Stomach smooth muscle (tissue), 2 donors: ENCODE data around the gene LMX1A.

Source experiments
- H3K27ac ChIP-seq: one replicate; pipeline ENCODE4 v1.7.0; 2013; ENCODE audit warnings: mild to moderate bottlenecking, low read length, inconsistent platforms
- H3K27me3 ChIP-seq, 2 donors: one replicate each; pipeline ENCODE4 v1.7.0; 2013; ENCODE audit warnings: low read length in 2 of 2; ENCODE audit not compliant: insufficient read depth in 2 of 2, control insufficient read depth in 1 of 2
- H3K36me3 ChIP-seq, 2 donors: one replicate each; pipeline ENCODE4 v1.7.0; 2013; ENCODE audit warnings: low read length in 2 of 2; ENCODE audit not compliant: control insufficient read depth in 2 of 2, insufficient read depth in 2 of 2
- H3K4me1 ChIP-seq: one replicate; pipeline ENCODE4 v1.7.0; 2013; ENCODE audit warnings: low read length; ENCODE audit not compliant: control insufficient read depth, insufficient read depth
- H3K4me3 ChIP-seq, 2 donors: one replicate each; pipeline ENCODE4 v1.7.0; 2013; ENCODE audit warnings: low read length in 2 of 2
- H3K9ac ChIP-seq, 2 donors: one replicate each; pipeline ENCODE4 v1.7.0; 2013; ENCODE audit warnings: low read length in 2 of 2, mild to moderate bottlenecking in 1 of 2
- H3K9me3 ChIP-seq, 2 donors: one replicate each; pipeline ENCODE4 v1.7.0; 2013; ENCODE audit warnings: low read length in 2 of 2; ENCODE audit not compliant: control insufficient read depth in 2 of 2
- donor health status: healthy.
- donor health status: Pancreatic carcinoma.

LMX1A gene

DNA sequence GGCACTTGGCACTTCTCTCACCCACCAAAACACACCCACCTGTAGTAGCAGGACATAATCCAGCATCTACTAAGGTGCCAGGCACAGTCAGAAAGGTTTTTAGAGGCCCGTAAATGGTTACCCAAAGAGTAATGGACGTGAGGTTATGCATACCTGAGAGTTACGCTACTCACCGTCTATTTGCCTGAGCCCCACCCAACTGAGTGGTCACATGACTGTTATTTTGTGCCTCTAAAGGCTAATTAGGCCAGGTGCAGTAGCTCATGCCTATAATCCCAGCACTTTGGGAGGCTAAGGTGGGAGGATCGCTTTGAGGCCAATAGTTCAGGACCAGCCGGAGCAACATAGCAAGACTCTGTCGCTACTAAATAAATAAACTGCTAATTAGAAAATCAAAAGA, 11.0 kb downstream of the LMX1A start:
- Histone ChIP-seq H3K4me3 (no peak overlapping the region), H3K36me3 (no peaks in the 10 kb centered on the region), H3K4me1 (no peaks in the 10 kb centered on the region), H3K27ac (no peak overlapping the region), H3K9ac (no peak overlapping the region), H3K9me3 (peaks cover 0 to 3% of the 10 kb centered on the region in 2 donors), H3K27me3 (peaks cover 33 to 52% of the 10 kb centered on the region in 2 donors)

DNA sequence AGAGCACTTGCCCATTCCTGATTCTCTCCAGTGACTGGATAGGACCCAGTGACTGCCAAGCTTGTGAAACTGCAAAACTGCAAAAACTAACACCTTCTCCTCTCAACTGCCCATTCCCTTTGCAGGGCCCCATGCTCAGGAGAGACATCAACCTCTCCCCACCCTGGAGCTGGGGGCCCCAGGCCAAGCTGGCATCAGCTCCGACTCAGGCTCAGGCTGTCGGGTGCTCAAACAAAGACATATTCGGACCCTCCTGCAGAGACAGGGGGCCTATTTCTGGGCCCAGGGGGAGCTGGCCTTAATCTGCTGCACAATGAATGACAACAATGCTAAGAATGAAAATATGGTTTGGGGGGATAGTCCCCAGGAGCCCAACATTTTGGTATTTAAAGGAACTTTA, 11.8 kb downstream of the LMX1A start:
- peaks cover 32 to 45% of the 10 kb centered on the region in 2 donors for H3K27me3 ChIP-seq
- no peak overlapping the region for H3K9ac ChIP-seq
- no peak overlapping the region for H3K4me3 ChIP-seq
- peaks cover 0 to 3% of the 10 kb centered on the region in 2 donors for H3K9me3 ChIP-seq
- no peaks in the 10 kb centered on the region for H3K4me1 ChIP-seq
- no peak overlapping the region for H3K27ac ChIP-seq
- no peaks in the 10 kb centered on the region for H3K36me3 ChIP-seq

GRCh38 chr1:165344198-165344597, 12.3 kb downstream of the LMX1A start:
- Histone ChIP-seq H3K9ac (no peak overlapping the region), H3K27me3 (peaks cover 32 to 40% of the 10 kb centered on the region in 2 donors), H3K9me3 (peaks cover 0 to 3% of the 10 kb centered on the region in 2 donors), H3K36me3 (no peaks in the 10 kb centered on the region), H3K4me3 (no peak overlapping the region), H3K27ac (no peak overlapping the region), H3K4me1 (no peaks in the 10 kb centered on the region)

DNA sequence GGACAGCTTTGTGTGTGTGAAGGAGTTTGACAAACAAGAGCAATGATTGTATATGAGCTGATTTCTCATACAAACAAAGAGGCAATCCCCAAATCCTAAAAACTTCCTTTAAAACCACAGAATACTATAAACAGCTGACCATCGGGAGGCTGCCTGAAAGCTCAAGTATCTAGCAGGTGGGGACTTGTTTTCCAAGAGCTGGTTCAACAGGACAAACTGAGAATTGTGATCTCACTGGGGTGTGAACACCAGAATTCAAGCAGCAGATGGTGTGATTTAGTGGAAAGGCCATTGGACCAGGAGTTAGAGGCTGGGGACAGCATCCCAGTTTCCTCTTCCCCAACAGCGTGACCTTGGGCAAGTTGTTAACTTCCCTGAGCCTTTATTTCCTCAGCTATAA, 13.9 kb downstream of the LMX1A start:
- Histone ChIP-seq H3K9me3 (peaks cover 0 to 3% of the 10 kb centered on the region in 2 donors), H3K9ac (no peak overlapping the region), H3K27me3 (peaks cover 25 to 32% of the 10 kb centered on the region in 2 donors), H3K4me3 (no peak overlapping the region), H3K4me1 (no peaks in the 10 kb centered on the region), H3K27ac (no peak overlapping the region), H3K36me3 (no peaks in the 10 kb centered on the region)

DNA sequence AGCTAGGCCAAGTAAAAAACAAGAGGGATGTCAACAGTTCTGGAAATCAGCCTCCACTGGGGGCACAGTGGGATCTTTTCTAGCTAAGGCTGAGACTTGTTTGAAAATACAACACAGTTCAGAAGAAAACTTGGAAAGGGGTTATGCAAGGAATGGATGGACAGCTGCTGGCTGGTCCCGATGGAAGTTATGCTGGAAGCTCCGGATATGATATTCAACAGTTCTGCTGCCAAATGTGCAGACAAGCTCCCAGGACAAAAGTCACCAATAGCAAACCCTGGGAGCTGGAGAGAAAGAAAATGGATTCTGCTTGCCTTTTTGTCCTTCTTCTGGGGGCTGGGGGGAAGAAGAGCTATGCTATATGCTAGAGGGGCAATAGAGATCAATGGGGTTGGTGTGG, 14.3 kb downstream of the LMX1A start:
- H3K9ac ChIP-seq = no peak overlapping the region
- no peaks in the 10 kb centered on the region for H3K36me3 ChIP-seq
- no peaks in the 10 kb centered on the region for H3K4me1 ChIP-seq
- H3K9me3 ChIP-seq = peaks cover 0 to 3% of the 10 kb centered on the region in 2 donors
- no peak overlapping the region for H3K27ac ChIP-seq
- H3K27me3 ChIP-seq = peaks cover 24 to 32% of the 10 kb centered on the region in 2 donors
- no peak overlapping the region for H3K4me3 ChIP-seq

DNA sequence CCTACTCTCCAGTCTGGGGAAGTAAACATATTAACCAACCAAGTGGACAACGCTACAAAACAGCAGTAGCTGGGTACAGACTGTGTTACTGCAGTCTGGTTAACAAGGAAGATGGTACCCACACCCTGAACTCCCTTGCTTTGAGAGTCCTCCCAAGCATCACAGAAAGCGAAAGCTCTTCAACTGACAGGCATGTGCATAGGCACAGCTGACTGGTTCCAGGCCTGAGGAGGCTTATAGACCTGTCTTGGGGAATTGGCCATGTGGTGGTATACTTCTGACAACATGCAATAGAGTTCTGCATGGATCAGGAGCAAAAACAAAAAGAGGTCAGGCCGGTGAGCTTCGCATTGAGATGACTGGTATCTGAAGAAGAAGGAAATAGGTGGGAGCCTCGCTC, 17.4 kb downstream of the LMX1A start:
- Histone ChIP-seq H3K9me3 (no peaks in the 10 kb centered on the region), H3K36me3 (no peaks in the 10 kb centered on the region), H3K4me1 (no peaks in the 10 kb centered on the region), H3K4me3 (no peak overlapping the region), H3K27me3 (peaks cover 11 to 16% of the 10 kb centered on the region in 2 donors), H3K27ac (no peak overlapping the region), H3K9ac (no peak overlapping the region)

DNA sequence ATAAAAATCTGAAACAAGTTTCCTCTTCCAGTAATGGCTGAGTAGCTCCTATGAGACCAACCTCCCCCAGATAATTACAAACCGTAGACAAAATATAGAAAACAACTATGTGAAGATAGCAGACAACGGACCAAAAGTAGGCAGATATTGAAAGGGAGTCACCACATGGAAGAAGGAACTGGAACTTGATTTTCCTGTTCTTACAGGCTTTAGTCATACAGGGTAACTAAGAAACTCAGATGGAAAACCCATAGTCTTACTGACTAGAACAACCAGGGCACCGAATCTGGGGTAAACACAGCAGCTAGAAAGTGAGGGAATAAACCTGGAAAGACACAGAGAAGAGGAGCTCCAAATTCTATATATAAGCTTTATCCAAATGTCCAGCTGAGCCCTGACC, 26.0 kb downstream of the LMX1A start:
- H3K4me1 ChIP-seq = no peaks in the 10 kb centered on the region
- H3K4me3 ChIP-seq = no peak overlapping the region
- H3K9ac ChIP-seq = no peak overlapping the region
- no peak overlapping the region for H3K27ac ChIP-seq
- H3K9me3 ChIP-seq = no peaks in the 10 kb centered on the region
- peaks cover 4 to 13% of the 10 kb centered on the region in 2 donors for H3K27me3 ChIP-seq
- H3K36me3 ChIP-seq = no peaks in the 10 kb centered on the region

DNA sequence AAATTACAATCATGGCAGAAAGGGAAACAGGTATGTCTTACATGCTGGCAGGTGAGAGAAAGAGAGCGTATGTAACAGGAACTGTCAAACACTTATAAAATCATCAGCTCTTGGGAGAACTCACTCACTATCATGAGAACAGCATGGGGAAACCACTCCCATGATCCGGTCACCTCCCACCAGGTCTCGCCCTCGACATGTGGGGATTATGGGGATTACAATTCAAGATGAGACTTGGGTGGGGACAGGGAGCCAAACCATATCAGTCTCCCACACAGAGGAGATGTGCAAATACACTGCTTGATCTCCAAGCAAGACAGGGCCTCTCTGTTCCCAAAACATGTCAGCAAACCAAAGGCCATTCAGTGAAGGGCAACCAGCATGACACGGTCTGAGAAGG, 27.4 kb downstream of the LMX1A start:
- H3K9ac ChIP-seq = no peak overlapping the region
- no peaks in the 10 kb centered on the region for H3K9me3 ChIP-seq
- no peaks in the 10 kb centered on the region for H3K36me3 ChIP-seq
- H3K4me3 ChIP-seq = no peak overlapping the region
- H3K27me3 ChIP-seq = peaks cover 4 to 13% of the 10 kb centered on the region in 2 donors
- H3K4me1 ChIP-seq = no peaks in the 10 kb centered on the region
- H3K27ac ChIP-seq = no peak overlapping the region

DNA sequence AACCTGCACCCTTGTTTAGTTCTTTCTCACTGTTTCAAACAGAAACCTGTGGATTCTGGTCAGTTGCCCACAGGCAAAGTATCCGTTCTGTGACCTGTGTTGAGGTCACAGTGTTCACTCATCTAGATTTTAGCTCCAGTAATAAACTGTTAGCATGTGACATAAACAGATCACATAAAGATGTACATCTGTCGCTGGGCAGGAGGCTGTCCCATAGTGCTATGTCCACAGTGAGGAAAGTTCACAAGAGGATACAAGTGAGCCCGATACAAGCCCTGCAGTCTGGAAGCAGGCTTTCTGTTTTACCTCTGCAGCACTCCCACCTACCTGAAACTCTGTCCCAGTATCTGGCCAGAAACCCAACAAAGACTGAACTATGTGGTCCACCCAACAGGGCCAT, 28.4 kb downstream of the LMX1A start:
- Histone ChIP-seq H3K27ac (no peak overlapping the region), H3K4me1 (no peaks in the 10 kb centered on the region), H3K9ac (no peak overlapping the region), H3K4me3 (no peak overlapping the region), H3K27me3 (peaks cover 4 to 13% of the 10 kb centered on the region in 2 donors), H3K9me3 (no peaks in the 10 kb centered on the region), H3K36me3 (no peaks in the 10 kb centered on the region)

GRCh38 chr1:165327538-165327937, 29.0 kb downstream of the LMX1A start:
- H3K36me3 ChIP-seq = no peaks in the 10 kb centered on the region
- no peaks in the 10 kb centered on the region for H3K9me3 ChIP-seq
- no peaks in the 10 kb centered on the region for H3K4me1 ChIP-seq
- no peak overlapping the region for H3K4me3 ChIP-seq
- H3K27ac ChIP-seq = no peak overlapping the region
- H3K9ac ChIP-seq = no peak overlapping the region
- peaks cover 4 to 13% of the 10 kb centered on the region in 2 donors for H3K27me3 ChIP-seq

- Histone ChIP-seq H3K9me3 (no peaks in the 10 kb centered on the region), H3K4me1 (no peaks in the 10 kb centered on the region), H3K9ac (no peak overlapping the region), H3K36me3 (no peaks in the 10 kb centered on the region), H3K4me3 (no peak overlapping the region), H3K27ac (no peak overlapping the region), H3K27me3 (peaks cover 7 to 13% of the 10 kb centered on the region in 2 donors)
Observed at GRCh38 chr1:165325460-165326203, 30.9 kb downstream of the LMX1A start.
